GM12878 (cell line): ENCODE data around the gene ZSWIM9. TPM values are rescaled to one million over a fixed set of nuclear protein-coding genes. Genes with fewer than 3 reads are reported as not detected.
A peak's percentile ranks its signal among the peaks of the same experiment; 100 is the strongest.

Experiments used
- CREB1 ChIP-seq: IDR thresholded peaks from 2 replicates; pipeline ENCODE4 v1.6.1; 2012; ENCODE audit warnings: low read depth, mild to moderate bottlenecking, inconsistent platforms
- EGR1 ChIP-seq, 2 experiments: IDR thresholded peaks; 1 replicate in 1 of 2; 2 replicates in 1 of 2; pipeline ENCODE4 v1.6.1; 2011 to 2012; ENCODE audit warnings: low read depth in 2 of 2, low read length in 2 of 2, borderline replicate concordance in 1 of 2, mild to moderate bottlenecking in 1 of 2, moderate library complexity in 1 of 2
- ETV6 ChIP-seq, 2 experiments: fragments of 450-650 bp in 1 of 2; IDR thresholded peaks in 1 of 2; conservative IDR thresholded peaks in 1 of 2; 2 replicates each; pipeline ENCODE4 v1.6.1; 2014; ENCODE audit warnings: antibody characterized with exemption in 1 of 2, borderline replicate concordance in 1 of 2, low read depth in 1 of 2, mild to moderate bottlenecking in 1 of 2, moderate library complexity in 1 of 2
- HDGF ChIP-seq: fragments of 450-650 bp; IDR thresholded peaks from 2 replicates; pipeline ENCODE4 v1.6.1; 2016; ENCODE audit warnings: antibody characterized with exemption
- JUND ChIP-seq: IDR thresholded peaks from 2 replicates; pipeline ENCODE4 v1.6.1; 2012; ENCODE audit warnings: low read depth, mild to moderate bottlenecking, low read length, improper control_type of control experiment, moderate library complexity
- MTA2 ChIP-seq: fragments of 450-650 bp; IDR thresholded peaks from 2 replicates; pipeline ENCODE4 v1.6.1; 2016; ENCODE audit warnings: low read depth, mild to moderate bottlenecking, moderate library complexity
- NFYB ChIP-seq: IDR thresholded peaks from 2 replicates; pipeline ENCODE4 v1.6.1; 2011; ENCODE audit warnings: low read depth, mild to moderate bottlenecking, low read length, improper control_type of control experiment, moderate library complexity; ENCODE audit not compliant: insufficient read depth
- NR2C2 ChIP-seq: IDR thresholded peaks from 2 replicates; pipeline ENCODE4 v1.6.1; 2011; ENCODE audit warnings: borderline replicate concordance, low read depth; ENCODE audit not compliant: control insufficient read depth, insufficient read length
- RCOR1 ChIP-seq: conservative IDR thresholded peaks from 2 replicates; pipeline ENCODE4 v1.6.1; 2012; ENCODE audit warnings: low read depth, low read length, improper control_type of control experiment
- RELB ChIP-seq: fragments of 450-650 bp; IDR thresholded peaks from 2 replicates; pipeline ENCODE4 v1.6.1; 2017; ENCODE audit warnings: low read depth, mild to moderate bottlenecking, moderate library complexity
- SKIL ChIP-seq: fragments of 450-650 bp; IDR thresholded peaks from 2 replicates; pipeline ENCODE4 v1.6.1; 2017; ENCODE audit warnings: mild to moderate bottlenecking, low read depth, inconsistent platforms; ENCODE audit not compliant: poor library complexity, severe bottlenecking
- SMARCA5 ChIP-seq: fragments of 450-650 bp; IDR thresholded peaks from 2 replicates; pipeline ENCODE4 v1.6.1; 2017; ENCODE audit warnings: mild to moderate bottlenecking
- SREBF1 ChIP-seq: IDR thresholded peaks from 2 replicates; pipeline ENCODE4 v1.6.1; 2012; ENCODE audit warnings: mild to moderate bottlenecking, low read length
- SRF ChIP-seq, 2 experiments: IDR thresholded peaks; 2 replicates each; pipeline ENCODE4 v1.6.1; 2011; ENCODE audit warnings: low read depth in 2 of 2, low read length in 2 of 2, mild to moderate bottlenecking in 1 of 2, moderate library complexity in 1 of 2
- polyA plus RNA-seq, 11 experiments: library from polyadenylated mRNA; depleted of rRNA in 4 of 11; unstranded in 6 of 11; stranded (reverse) in 5 of 11; fragments of >200 nt; fragmentation: Nextera tagmentation in 4 of 11; fragmentation: Illumina TruSeq in 1 of 11; extraction: Ambion mirVana in 4 of 11; extraction: Trizol in 1 of 11; gene quantifications; 1 replicate in 1 of 11; 2 replicates in 10 of 11; pipeline versions ENCODE4 v1.2.1 to v1.2.3, GENCODE V29; 2011 to 2016; ENCODE audit warnings: inconsistent platforms in 2 of 11, missing spikeins in 2 of 11, low read depth in 1 of 11
- total RNA-seq, 4 experiments: library from RNA; depleted of rRNA in 3 of 4; stranded (reverse); fragments of >200 nt in 3 of 4; fragmentation: Illumina TruSeq in 1 of 4; extraction: Trizol in 1 of 4; gene quantifications; 2 replicates each; pipeline versions ENCODE4 v1.2.1 to v1.2.3, GENCODE V29; 2013 to 2021
- TF ChIP-seq, protein P1 (sequence below), 3 experiments: IDR thresholded peaks in 2 of 3; conservative IDR thresholded peaks in 1 of 3; 2 replicates each; pipeline ENCODE4 v1.5.1; 2011; ENCODE audit warnings: low read depth in 3 of 3, low read length in 3 of 3, mild to moderate bottlenecking in 3 of 3, control low read depth in 2 of 3, moderate library complexity in 2 of 3, inconsistent platforms in 1 of 3, mixed read lengths in 1 of 3; ENCODE audit not compliant: control insufficient read depth in 2 of 3, insufficient read depth in 1 of 3; ENCODE audit errors: extremely low read depth in 1 of 3
- TF ChIP-seq, protein P2 (sequence below): fragments of 450-650 bp; IDR thresholded peaks from 2 replicates; pipeline ENCODE4 v1.6.1; 2018; ENCODE audit warnings: borderline replicate concordance, mild to moderate bottlenecking; ENCODE audit not compliant: partially characterized antibody

Gene ZSWIM9
- total and polyA plus RNA-seq, 10 of the 15 experiments (the other 5 are each of a cell fraction or from before 2014, with no cell fraction given): 0.29 to 6.2 (median 1.4) TPM; not detected in 1

GRCh38 chr19:48203794-48204628 is 33.5 kb downstream of the ZSWIM9 start (continued):
- TF ChIP-seq SREBF1 (no peak), JUND (no peak), HDGF (peak; percentile 72; the same call in 1 of the 2 replicates), NFYB (peak; percentile 24; the same call in 1 of the 2 replicates), EGR1 (IDR thresholded peaks at IDR 0.05; ENCODE audit: borderline replicate concordance in 1 of 2, low read depth in 2 of 2, low read length in 2 of 2) (0 out of 3 replicates have a peak, but pooled peaks of 1 of the 2 experiments have one; percentile 41), RCOR1 (no peak), MTA2 (peak; percentile 33; the same call in 1 of the 2 replicates), SMARCA5 (0 out of 2 replicates have a peak, but pooled peaks have one; percentile 17), CREB1 (0 out of 2 replicates have a peak, but pooled peaks have one; percentile 6), ETV6 (conservative IDR thresholded peaks at IDR 0.05 in 1 of 2, IDR thresholded peaks at IDR 0.05 in 1 of 2; ENCODE audit: borderline replicate concordance in 1 of 2, low read depth in 1 of 2) (no peak), NR2C2 (no peak), SRF (IDR thresholded peaks at IDR 0.05; ENCODE audit: low read depth in 2 of 2, low read length in 2 of 2) (no peak), RELB (peak; percentile 47; the same call in 1 of the 2 replicates), SKIL (no peak)
- TF ChIP-seq, protein P1, sequence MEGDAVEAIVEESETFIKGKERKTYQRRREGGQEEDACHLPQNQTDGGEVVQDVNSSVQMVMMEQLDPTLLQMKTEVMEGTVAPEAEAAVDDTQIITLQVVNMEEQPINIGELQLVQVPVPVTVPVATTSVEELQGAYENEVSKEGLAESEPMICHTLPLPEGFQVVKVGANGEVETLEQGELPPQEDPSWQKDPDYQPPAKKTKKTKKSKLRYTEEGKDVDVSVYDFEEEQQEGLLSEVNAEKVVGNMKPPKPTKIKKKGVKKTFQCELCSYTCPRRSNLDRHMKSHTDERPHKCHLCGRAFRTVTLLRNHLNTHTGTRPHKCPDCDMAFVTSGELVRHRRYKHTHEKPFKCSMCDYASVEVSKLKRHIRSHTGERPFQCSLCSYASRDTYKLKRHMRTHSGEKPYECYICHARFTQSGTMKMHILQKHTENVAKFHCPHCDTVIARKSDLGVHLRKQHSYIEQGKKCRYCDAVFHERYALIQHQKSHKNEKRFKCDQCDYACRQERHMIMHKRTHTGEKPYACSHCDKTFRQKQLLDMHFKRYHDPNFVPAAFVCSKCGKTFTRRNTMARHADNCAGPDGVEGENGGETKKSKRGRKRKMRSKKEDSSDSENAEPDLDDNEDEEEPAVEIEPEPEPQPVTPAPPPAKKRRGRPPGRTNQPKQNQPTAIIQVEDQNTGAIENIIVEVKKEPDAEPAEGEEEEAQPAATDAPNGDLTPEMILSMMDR (IDR thresholded peaks at IDR 0.05 in 2 of 3, conservative IDR thresholded peaks at IDR 0.05 in 1 of 3; ENCODE audit: control insufficient read depth in 2 of 3, extremely low read depth in 1 of 3, insufficient read depth in 1 of 3, low read depth in 3 of 3, low read length in 3 of 3): no peak
- TF ChIP-seq, protein P2, sequence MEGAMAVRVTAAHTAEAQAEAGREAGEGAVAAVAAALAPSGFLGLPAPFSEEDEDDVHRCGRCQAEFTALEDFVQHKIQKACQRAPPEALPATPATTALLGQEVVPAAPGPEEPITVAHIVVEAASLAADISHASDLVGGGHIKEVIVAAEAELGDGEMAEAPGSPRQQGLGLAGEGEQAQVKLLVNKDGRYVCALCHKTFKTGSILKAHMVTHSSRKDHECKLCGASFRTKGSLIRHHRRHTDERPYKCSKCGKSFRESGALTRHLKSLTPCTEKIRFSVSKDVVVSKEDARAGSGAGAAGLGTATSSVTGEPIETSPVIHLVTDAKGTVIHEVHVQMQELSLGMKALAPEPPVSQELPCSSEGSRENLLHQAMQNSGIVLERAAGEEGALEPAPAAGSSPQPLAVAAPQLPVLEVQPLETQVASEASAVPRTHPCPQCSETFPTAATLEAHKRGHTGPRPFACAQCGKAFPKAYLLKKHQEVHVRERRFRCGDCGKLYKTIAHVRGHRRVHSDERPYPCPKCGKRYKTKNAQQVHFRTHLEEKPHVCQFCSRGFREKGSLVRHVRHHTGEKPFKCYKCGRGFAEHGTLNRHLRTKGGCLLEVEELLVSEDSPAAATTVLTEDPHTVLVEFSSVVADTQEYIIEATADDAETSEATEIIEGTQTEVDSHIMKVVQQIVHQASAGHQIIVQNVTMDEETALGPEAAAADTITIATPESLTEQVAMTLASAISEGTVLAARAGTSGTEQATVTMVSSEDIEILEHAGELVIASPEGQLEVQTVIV: no peak
